Loucy (cell line): Measurements from ENCODE around the gene UNC13B.

Experiments used
- H2AFZ ChIP-seq: fragments of 200-600 bp; sonication (generic); 2 replicates; pipeline ENCODE4 v1.6.0; 2016; ENCODE audit warnings: antibody characterized with exemption, mild to moderate bottlenecking, low read length, moderate library complexity
- H3F3A ChIP-seq: fragments of 200-600 bp; 2 replicates; pipeline ENCODE4 v1.6.0; 2016; ENCODE audit warnings: antibody characterized with exemption, low read depth, mild to moderate bottlenecking
- H3K27me3 ChIP-seq: fragments of 200-600 bp; sonication (generic); 2 replicates; pipeline ENCODE4 v1.6.1; 2014; ENCODE audit warnings: low read length, mild to moderate bottlenecking; ENCODE audit not compliant: insufficient read depth, poor library complexity, severe bottlenecking
- H3K36me3 ChIP-seq: fragments of 200-600 bp; sonication (generic); 2 replicates; pipeline ENCODE4 v1.6.1; 2016; ENCODE audit warnings: low read length; ENCODE audit not compliant: insufficient read depth
- H3K4me1 ChIP-seq: fragments of 200-600 bp; sonication (generic); 2 replicates; pipeline ENCODE4 v1.5.1; 2014; ENCODE audit warnings: low read length, mild to moderate bottlenecking; ENCODE audit not compliant: insufficient read depth, poor library complexity, severe bottlenecking
- H3K4me2 ChIP-seq: fragments of 200-600 bp; sonication (generic); 2 replicates; pipeline ENCODE4 v1.6.0; 2014; ENCODE audit warnings: antibody characterized with exemption, low read length, low read depth, mild to moderate bottlenecking; ENCODE audit not compliant: poor library complexity, severe bottlenecking
- H3K4me3 ChIP-seq: fragments of 200-600 bp; sonication (generic); 2 replicates; pipeline ENCODE4 v1.5.1; 2014; ENCODE audit warnings: low read length, mild to moderate bottlenecking, mixed read lengths; ENCODE audit not compliant: poor library complexity, severe bottlenecking
- H3K79me2 ChIP-seq: fragments of 200-600 bp; sonication (generic); 2 replicates; pipeline ENCODE4 v1.6.1; 2014; ENCODE audit warnings: low read length; ENCODE audit not compliant: insufficient read depth
- H3K9ac ChIP-seq: fragments of 200-600 bp; sonication (generic); 2 replicates; pipeline ENCODE4 v1.6.0; 2014; ENCODE audit warnings: mild to moderate bottlenecking, low read depth, low read length, moderate library complexity; ENCODE audit not compliant: poor library complexity, severe bottlenecking
- H3K9me2 ChIP-seq: fragments of 200-600 bp; sonication (generic); replicated peaks from 2 replicates; pipeline ENCODE4 v1.6.1; 2016; ENCODE audit warnings: low read depth, low read length, mixed read lengths
- H3K9me3 ChIP-seq: fragments of 200-600 bp; sonication (generic); 2 replicates; pipeline ENCODE4 v1.6.1; 2014; ENCODE audit warnings: mild to moderate bottlenecking, antibody characterized with exemption, low read length, low read depth; ENCODE audit not compliant: insufficient read depth
- H4K20me1 ChIP-seq: fragments of 200-600 bp; sonication (generic); 2 replicates; pipeline ENCODE4 v1.6.0; 2014; ENCODE audit warnings: antibody characterized with exemption, low read length, mild to moderate bottlenecking; ENCODE audit not compliant: insufficient read depth, poor library complexity, severe bottlenecking
- CTCF ChIP-seq: fragments of 200-600 bp; sonication (generic); conservative IDR thresholded peaks from 2 replicates; pipeline ENCODE4 v1.5.1; 2014; ENCODE audit warnings: mild to moderate bottlenecking, antibody characterized with exemption, low read length
- EZH2phosphoT487 ChIP-seq: fragments of 200-600 bp; IDR thresholded peaks from 2 replicates; pipeline ENCODE4 v1.6.1; 2018; ENCODE audit warnings: antibody characterized with exemption, mild to moderate bottlenecking, moderate library complexity, borderline replicate concordance

UNC13B gene

GRCh38 chr9:35225677-35226076 is 63.9 kb downstream of the UNC13B start:
- no peaks in the 10 kb centered on the region for H3F3A ChIP-seq
- H2AFZ ChIP-seq: no peak overlapping the region
- H3K9me3 ChIP-seq: no peaks in the 10 kb centered on the region
- no peaks in the 10 kb centered on the region for H3K27me3 ChIP-seq
- H3K4me3 ChIP-seq: no peak overlapping the region
- no peaks in the 10 kb centered on the region for H3K79me2 ChIP-seq
- H3K4me1 ChIP-seq: no peaks in the 10 kb centered on the region
- H3K4me2 ChIP-seq: no peak overlapping the region
- H3K9me2 ChIP-seq: no peaks in the 10 kb centered on the region
- no peaks in the 10 kb centered on the region for H3K36me3 ChIP-seq
- H4K20me1 ChIP-seq: no peaks in the 10 kb centered on the region
- TF ChIP-seq EZH2phosphoT487: no peak
- TF ChIP-seq CTCF: no peak
- no peak overlapping the region for H3K9ac ChIP-seq

- no peak overlapping the region for H2AFZ ChIP-seq
- no peaks in the 10 kb centered on the region for H3K4me1 ChIP-seq
- H3K4me3 ChIP-seq: no peak overlapping the region
- no peaks in the 10 kb centered on the region for H3K27me3 ChIP-seq
- H3K9me2 ChIP-seq: no peaks in the 10 kb centered on the region
- no peaks in the 10 kb centered on the region for H3K9me3 ChIP-seq
- no peak for TF ChIP-seq EZH2phosphoT487
- no peak for TF ChIP-seq CTCF
- H3K9ac ChIP-seq: no peak overlapping the region
- no peaks in the 10 kb centered on the region for H4K20me1 ChIP-seq
- no peak overlapping the region for H3K4me2 ChIP-seq
- H3F3A ChIP-seq: no peaks in the 10 kb centered on the region
- no peaks in the 10 kb centered on the region for H3K79me2 ChIP-seq
- H3K36me3 ChIP-seq: no peaks in the 10 kb centered on the region
These were observed 64.8 kb downstream of the UNC13B start for GRCh38 chr9:35226651-35227050.

DNA sequence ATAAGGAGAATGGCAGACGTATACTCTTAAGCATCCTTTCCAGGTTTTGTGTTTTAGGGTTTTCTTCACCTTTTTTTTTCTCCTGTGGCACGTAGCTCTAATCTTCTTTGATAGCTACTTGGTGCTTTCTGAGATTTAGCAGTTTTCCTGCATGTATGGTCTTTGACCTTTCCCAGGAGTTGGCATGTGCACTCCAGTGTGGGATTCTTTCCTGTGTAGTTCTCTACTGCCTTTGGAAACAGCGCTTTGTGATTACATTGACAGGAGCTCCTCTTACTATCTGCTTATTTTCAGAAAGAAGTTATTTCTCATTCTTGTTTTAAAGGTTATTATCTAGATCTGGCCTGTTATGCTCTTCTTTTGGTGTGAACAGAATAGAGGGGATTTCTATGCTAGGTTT is 65.5 kb downstream of the UNC13B start:
- Histone ChIP-seq H3K9me2 (no peaks in the 10 kb centered on the region), H3K4me1 (no peaks in the 10 kb centered on the region), H3F3A (no peaks in the 10 kb centered on the region), H4K20me1 (no peaks in the 10 kb centered on the region), H3K79me2 (no peaks in the 10 kb centered on the region), H3K9ac (no peak overlapping the region), H3K27me3 (no peaks in the 10 kb centered on the region), H3K9me3 (no peaks in the 10 kb centered on the region), H3K4me3 (no peak overlapping the region), H3K4me2 (no peak overlapping the region), H2AFZ (no peak overlapping the region), H3K36me3 (no peaks in the 10 kb centered on the region)
- TF ChIP-seq CTCF: no peak
- no peak for TF ChIP-seq EZH2phosphoT487
